GM12878 (cell line): ENCODE data around the gene RP9. TPM values are rescaled to one million over a fixed set of nuclear protein-coding genes. Genes with fewer than 3 reads are reported as not detected.

Experiments
- ATAC-seq: fragments of 200-7000 bp; cut with Tn5 transposase; 3 replicates; pipeline ENCODE4 v1.9.1; 2020; ENCODE audit warnings: mild to moderate bottlenecking, moderate library complexity
- BruUV-seq: library from RNA; stranded (reverse); fragments of 400-500 nt; replicated peaks from 2 replicates; lab custom pipeline; 2021; lab: Mats Ljungman, UMichigan
- CTCF ChIA-PET: fragments of 300-600 bp; sonication (Branson Sonifier 250); formaldehyde crosslinking; extraction: SDS; loops from one replicate; lab custom pipeline; 2021; ENCODE audit warnings: inconsistent platforms; lab: Yijun Ruan, JAX
- POLR2A ChIA-PET: fragments of 350-600 bp; formaldehyde crosslinking; extraction: SDS; loops from one replicate; lab custom pipeline; 2021; ENCODE audit warnings: inconsistent platforms; lab: Charles Lee
- RAD21 ChIA-PET: fragments of 300-600 bp; sonication (Branson Sonifier 250); formaldehyde crosslinking; loops from one replicate; lab custom pipeline; 2023; ENCODE audit warnings: antibody characterized with exemption; ENCODE audit not compliant: unreplicated experiment; lab: Charles Lee
- SMC1A ChIA-PET: fragments of 300-600 bp; sonication (Branson Sonifier 250); formaldehyde crosslinking; loops from one replicate; lab custom pipeline; 2023; ENCODE audit not compliant: unreplicated experiment, uncharacterized antibody; lab: Charles Lee
- DNase-seq: peaks from one replicate; pipeline ENCODE4 v3.0.0-alpha.2; 2011; ENCODE audit warnings: low read depth, low spot score
- FAIRE-seq: peaks from 3 replicates; lab custom pipeline; 2011; peaks lifted over from hg19 to GRCh38; lab: Jason Lieb, UNC
- H2AFZ ChIP-seq: 2 replicates; pipeline ENCODE4 v1.6.0; 2011; ENCODE audit warnings: low read depth, low read length, control low read depth; ENCODE audit not compliant: control insufficient read depth
- H3K27ac ChIP-seq: 2 replicates; pipeline ENCODE4 v1.5.1; 2011; ENCODE audit warnings: control low read depth; ENCODE audit not compliant: control insufficient read depth, insufficient read depth
- H3K27me3 ChIP-seq, 2 experiments: replicated peaks in 1 of 2; 2 replicates each; pipeline versions ENCODE4 v1.6.0 to v1.6.1; 2011; ENCODE audit warnings: low read length in 1 of 2; ENCODE audit not compliant: control insufficient read depth in 2 of 2, insufficient read depth in 2 of 2
- H3K36me3 ChIP-seq, 2 experiments: 2 replicates each; pipeline ENCODE4 v1.5.1; 2011; ENCODE audit warnings: low read length in 1 of 2; ENCODE audit not compliant: control insufficient read depth in 2 of 2, insufficient read depth in 2 of 2
- H3K4me1 ChIP-seq: 2 replicates; pipeline ENCODE4 v1.6.1; 2011; ENCODE audit warnings: mild to moderate bottlenecking, low read length, moderate library complexity, mixed read lengths; ENCODE audit not compliant: control insufficient read depth, insufficient read depth
- H3K4me2 ChIP-seq: 2 replicates; pipeline ENCODE4 v1.6.0; 2011; ENCODE audit warnings: control low read depth; ENCODE audit not compliant: control insufficient read depth, insufficient read depth
- H3K4me3 ChIP-seq: fragments of 200-600 bp; sonication (generic); 2 replicates; pipeline ENCODE4 v1.5.1; 2016
- H3K79me2 ChIP-seq: 2 replicates; pipeline ENCODE4 v1.6.0; 2011; ENCODE audit warnings: low read length; ENCODE audit not compliant: control insufficient read depth, insufficient read depth
- H3K9ac ChIP-seq: 2 replicates; pipeline ENCODE4 v1.8.0; 2011; ENCODE audit warnings: low read length, control low read depth, mixed read lengths; ENCODE audit not compliant: control insufficient read depth, insufficient read depth
- H3K9me3 ChIP-seq: replicated peaks from 3 replicates; pipeline ENCODE4 v1.5.1; 2011; ENCODE audit warnings: mild to moderate bottlenecking, low read length; ENCODE audit not compliant: control insufficient read depth, insufficient read depth
- H4K20me1 ChIP-seq: 2 replicates; pipeline ENCODE4 v1.6.0; 2011; ENCODE audit not compliant: control insufficient read depth, insufficient read depth
- BMI1 ChIP-seq: fragments of 450-650 bp; IDR thresholded peaks from 2 replicates; pipeline ENCODE4 v1.6.1; 2016; ENCODE audit warnings: mild to moderate bottlenecking, moderate library complexity, borderline replicate concordance
- CBFB ChIP-seq: IDR thresholded peaks from 2 replicates; pipeline ENCODE4 v1.6.1; 2016; ENCODE audit warnings: antibody characterized with exemption, low read depth
- EED ChIP-seq: sonication (generic); IDR thresholded peaks from 2 replicates; pipeline ENCODE4 v1.6.1; 2016; ENCODE audit warnings: antibody characterized with exemption, low read depth
- EGR1 ChIP-seq, 2 experiments: IDR thresholded peaks; 1 replicate in 1 of 2; 2 replicates in 1 of 2; pipeline ENCODE4 v1.6.1; 2011 to 2012; ENCODE audit warnings: low read depth in 2 of 2, low read length in 2 of 2, borderline replicate concordance in 1 of 2, mild to moderate bottlenecking in 1 of 2, moderate library complexity in 1 of 2
- GATAD2B ChIP-seq: fragments of 450-650 bp; conservative IDR thresholded peaks from 2 replicates; pipeline ENCODE4 v1.6.1; 2017; ENCODE audit warnings: low read depth, mild to moderate bottlenecking, moderate library complexity
- IKZF1 ChIP-seq: fragments of 450-650 bp; conservative IDR thresholded peaks from 2 replicates; pipeline ENCODE4 v1.6.1; 2017; ENCODE audit warnings: antibody characterized with exemption, mild to moderate bottlenecking
- IKZF2 ChIP-seq, 2 experiments: fragments of 450-650 bp; IDR thresholded peaks; 2 replicates each; pipeline ENCODE4 v1.6.1; 2017; ENCODE audit warnings: mild to moderate bottlenecking in 2 of 2, moderate library complexity in 2 of 2
- PKNOX1 ChIP-seq: fragments of 450-650 bp; IDR thresholded peaks from 2 replicates; pipeline ENCODE4 v1.6.1; 2016; ENCODE audit warnings: mild to moderate bottlenecking
- SREBF2 ChIP-seq: IDR thresholded peaks from 2 replicates; pipeline ENCODE4 v1.6.1; 2012; ENCODE audit warnings: mild to moderate bottlenecking, low read length
- SRF ChIP-seq, 2 experiments: IDR thresholded peaks; 2 replicates each; pipeline ENCODE4 v1.6.1; 2011; ENCODE audit warnings: low read depth in 2 of 2, low read length in 2 of 2, mild to moderate bottlenecking in 1 of 2, moderate library complexity in 1 of 2
- ZBED1 ChIP-seq: IDR thresholded peaks from 2 replicates; pipeline ENCODE4 v1.6.1; 2016; ENCODE audit warnings: borderline replicate concordance
- ZNF217 ChIP-seq: fragments of 450-650 bp; IDR thresholded peaks from 2 replicates; pipeline ENCODE4 v1.6.1; 2017; ENCODE audit warnings: antibody characterized with exemption, mild to moderate bottlenecking
- ZNF384 ChIP-seq: IDR thresholded peaks from 2 replicates; pipeline ENCODE4 v1.6.1; 2012; ENCODE audit warnings: low read depth, mild to moderate bottlenecking, low read length, improper control_type of control experiment, borderline replicate concordance
- WGBS: methylation state at CpG from one replicate; pipeline ENCODE4 v1.1.6; 2016; ENCODE audit warnings: low lambda C conversion rate; ENCODE audit not compliant: insufficient replicate concordance, insufficient coverage; ENCODE audit errors: missing lambda C conversion rate; 5-methylcytosine and 5-hydroxymethylcytosine counted together
- in situ Hi-C: fragments of 300-500 bp; cut with MboI; formaldehyde crosslinking; loops from 9 replicates; pipeline ENCODE4 v1.14.3; 2018; ENCODE audit warnings: mixed read lengths
- intact Hi-C: fragments of 100-400 bp; cut with micrococcal nuclease; formaldehyde crosslinking; loops from one replicate; pipeline ENCODE4 v1.14.2; 2022; ENCODE audit not compliant: unreplicated experiment
- polyA plus RNA-seq, 11 experiments: library from polyadenylated mRNA; depleted of rRNA in 4 of 11; unstranded in 6 of 11; stranded (reverse) in 5 of 11; fragments of >200 nt; fragmentation: Nextera tagmentation in 4 of 11; fragmentation: Illumina TruSeq in 1 of 11; extraction: Ambion mirVana in 4 of 11; extraction: Trizol in 1 of 11; gene quantifications; 1 replicate in 1 of 11; 2 replicates in 10 of 11; pipeline versions ENCODE4 v1.2.1 to v1.2.3, GENCODE V29; 2011 to 2016; ENCODE audit warnings: inconsistent platforms in 2 of 11, missing spikeins in 2 of 11, low read depth in 1 of 11
- total RNA-seq, 4 experiments: library from RNA; depleted of rRNA in 3 of 4; stranded (reverse); fragments of >200 nt in 3 of 4; fragmentation: Illumina TruSeq in 1 of 4; extraction: Trizol in 1 of 4; gene quantifications; 2 replicates each; pipeline versions ENCODE4 v1.2.1 to v1.2.3, GENCODE V29; 2013 to 2021
- TF ChIP-seq, protein P1 (sequence below): IDR thresholded peaks from 2 replicates; pipeline ENCODE4 v1.6.1; 2011; ENCODE audit warnings: borderline replicate concordance, low read depth, mild to moderate bottlenecking, moderate library complexity, mixed read lengths, low read length; ENCODE audit not compliant: insufficient read depth; ENCODE audit errors: extremely low read length

RP9 gene
- total and polyA plus RNA-seq, 10 of the 15 experiments (the other 5 are each of a cell fraction or from before 2014, with no cell fraction given), result 7.6 to 25.3 (median 16.9) TPM

- H3K79me2 ChIP-seq, result peaks cover 90% of the 10 kb centered on the region
- RAD21 ChIA-PET, result interaction anchor here (1.2 to 2.5 kb wide), 2 partner anchors 8 to 53 kb away, joined by 3 to 9 read pairs; no protein-coding TSS in a partner anchor
- H3K27me3 ChIP-seq, result no peaks in the 10 kb centered on the region
- no peak overlapping the region for H3K4me2 ChIP-seq
- no peaks in the 10 kb centered on the region for H4K20me1 ChIP-seq
- POLR2A ChIA-PET, result interaction anchor here (0.7 to 1.6 kb wide), 2 partner anchors 14 to 53 kb away, joined by 4 to 5 read pairs; no protein-coding TSS in a partner anchor
- SMC1A ChIA-PET, result interaction anchor here (0.9 to 3.9 kb wide), 6 partner anchors 10 to 209 kb away, joined by 4 to 19 read pairs (median 6); partner anchors contain the start of gene RP9
- in situ Hi-C loops, result loop anchor here (10.0 kb wide), 1 partner anchor 360 kb away; no protein-coding TSS in a partner anchor
- FAIRE-seq, result no peak
- peaks cover 21% of the 10 kb centered on the region for H3K4me1 ChIP-seq
- no peak overlapping the region for H3K4me3 ChIP-seq
- no peak for ATAC-seq
- no peak overlapping the region for H3K27ac ChIP-seq
- CTCF ChIA-PET, result interaction anchor here (1.3 to 4.6 kb wide), 3 partner anchors 15 to 209 kb away, joined by 5 to 31 read pairs (median 8); no protein-coding TSS in a partner anchor
- WGBS, result 95% methylated on average over 4 of the region's 5 CpGs
- no peak for DNase-seq
- BruUV-seq, result no TSS peak
- intact Hi-C loops, result no loop called here
- H2AFZ ChIP-seq, result no peak overlapping the region
- H3K9me3 ChIP-seq, result no peaks in the 10 kb centered on the region
- H3K36me3 ChIP-seq, result no peaks in the 10 kb centered on the region
- H3K9ac ChIP-seq, result no peak overlapping the region
- no peak for TF ChIP-seq IKZF1
- no peak for TF ChIP-seq SRF (IDR thresholded peaks at IDR 0.05; ENCODE audit: low read depth in 2 of 2, low read length in 2 of 2)
- no peak for TF ChIP-seq CBFB
- no peak for TF ChIP-seq IKZF2 (IDR thresholded peaks at IDR 0.05)
- TF ChIP-seq, protein P1, sequence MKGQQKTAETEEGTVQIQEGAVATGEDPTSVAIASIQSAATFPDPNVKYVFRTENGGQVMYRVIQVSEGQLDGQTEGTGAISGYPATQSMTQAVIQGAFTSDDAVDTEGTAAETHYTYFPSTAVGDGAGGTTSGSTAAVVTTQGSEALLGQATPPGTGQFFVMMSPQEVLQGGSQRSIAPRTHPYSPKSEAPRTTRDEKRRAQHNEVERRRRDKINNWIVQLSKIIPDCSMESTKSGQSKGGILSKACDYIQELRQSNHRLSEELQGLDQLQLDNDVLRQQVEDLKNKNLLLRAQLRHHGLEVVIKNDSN, result no peak
- no peak for TF ChIP-seq EGR1 (IDR thresholded peaks at IDR 0.05; ENCODE audit: borderline replicate concordance in 1 of 2, low read depth in 2 of 2, low read length in 2 of 2)
- no peak for TF ChIP-seq BMI1
- no peak for TF ChIP-seq ZNF217
- TF ChIP-seq GATAD2B, result no peak
- TF ChIP-seq ZBED1, result no peak
- TF ChIP-seq PKNOX1, result no peak
- TF ChIP-seq EED, result no peak
- TF ChIP-seq SREBF2, result no peak
- TF ChIP-seq ZNF384, result no peak
Observed at GRCh38 chr7:33055158-33055557, 54.0 kb downstream of the RP9 start.
